ES-I3 (cell line): ENCODE data around the gene FASTK.
A peak's percentile ranks its signal among the peaks of the same experiment; 100 is the strongest.

ENCODE experiments used
- H3K36me3 ChIP-seq: 2 replicates; pipeline ENCODE4 v1.6.1; 2013; ENCODE audit warnings: mild to moderate bottlenecking, low read length, control low read depth, moderate library complexity; ENCODE audit not compliant: insufficient read depth
- H3K4me1 ChIP-seq: 2 replicates; pipeline ENCODE4 v1.6.1; 2013; ENCODE audit warnings: mild to moderate bottlenecking, control low read depth, low read length; ENCODE audit not compliant: insufficient read depth
- H3K9ac ChIP-seq: 2 replicates; pipeline ENCODE4 v1.6.1; 2013; ENCODE audit warnings: low read depth, mild to moderate bottlenecking, low read length, moderate library complexity
- H3K9me3 ChIP-seq: 2 replicates; pipeline ENCODE4 v1.6.1; 2013; ENCODE audit warnings: mild to moderate bottlenecking, low read length, moderate library complexity; ENCODE audit not compliant: control insufficient read depth, insufficient read depth

The FASTK gene

DNA sequence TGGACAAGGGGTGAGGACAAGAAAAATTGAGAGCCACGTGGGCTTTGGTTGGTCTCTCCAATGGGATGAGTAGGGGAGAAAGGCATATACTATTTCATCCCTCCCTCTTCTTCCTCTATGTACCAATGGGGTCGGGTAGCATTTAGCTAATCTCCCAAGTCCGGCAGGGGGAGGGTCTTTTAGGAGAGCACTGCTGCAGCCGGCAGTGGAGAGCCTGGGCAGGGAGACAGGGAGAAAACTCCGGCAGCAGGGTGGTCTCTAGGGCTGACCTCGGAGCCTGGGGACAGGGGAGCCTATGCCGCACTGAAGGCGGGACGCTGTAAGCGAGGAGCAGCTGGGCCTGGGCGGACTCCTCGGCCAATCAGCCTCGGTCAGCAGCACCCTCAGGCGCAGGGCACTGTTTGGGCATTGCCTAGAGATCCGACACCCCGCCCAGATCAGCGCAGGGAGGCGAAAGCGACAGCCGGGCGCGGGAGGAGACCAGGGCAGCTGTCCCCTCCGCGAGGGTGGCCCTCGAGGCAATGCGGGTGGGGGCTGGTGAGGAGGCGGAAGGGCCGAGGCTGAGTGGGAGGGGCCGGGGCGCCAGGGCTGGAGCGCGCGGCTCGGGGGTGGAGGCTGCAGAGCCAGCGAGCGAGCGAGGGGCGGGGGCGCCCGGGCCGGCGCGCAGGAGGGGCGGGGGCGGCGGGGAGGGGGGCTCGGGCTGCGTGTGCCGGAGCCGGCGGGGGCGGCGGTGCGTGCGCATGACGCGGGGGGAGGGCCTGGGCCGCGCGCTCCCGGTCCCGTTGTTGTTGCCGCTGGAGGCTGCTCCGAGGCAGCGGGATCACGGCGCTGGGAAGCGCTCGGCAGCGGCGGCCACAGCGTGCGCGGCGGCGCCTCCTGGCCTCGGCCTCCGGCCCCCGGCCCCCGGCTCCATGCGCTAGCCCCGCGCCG, 5.3 kb upstream of the FASTK start, which contains the start of gene AGAP3:
Gene AGAP3, plus strand, starts transcription at position 785 of the 930 bp plus-strand sequence. CDS start 267 bp downstream, outside the sequence.
- H3K4me1 ChIP-seq = peaks cover 25% of the 10 kb centered on the region
- H3K9me3 ChIP-seq = no peaks in the 10 kb centered on the region
- peak within 1 kb of the TSS; percentile 66 for H3K9ac ChIP-seq
- H3K36me3 ChIP-seq = no peaks in the 10 kb centered on the region

DNA sequence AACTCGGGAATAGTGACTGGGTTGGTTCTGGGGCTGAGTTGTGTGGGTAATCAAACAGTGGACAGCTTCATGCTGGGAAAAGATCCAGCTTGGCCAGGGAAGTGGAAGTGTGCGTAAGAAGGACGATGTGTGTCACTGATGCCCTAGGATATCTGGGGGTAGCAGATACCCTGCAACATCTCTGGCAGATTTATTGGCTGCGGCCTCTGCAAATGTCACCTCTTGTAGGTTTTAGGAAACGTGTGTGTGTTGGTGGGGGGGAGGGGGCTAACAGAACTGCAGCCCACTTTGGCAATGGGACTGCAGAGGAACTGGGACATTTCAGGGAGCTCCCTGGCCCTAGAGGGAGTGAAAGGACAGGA, 4.7 kb upstream of the FASTK start:
- Histone ChIP-seq H3K9me3 (no peaks in the 10 kb centered on the region), H3K36me3 (no peaks in the 10 kb centered on the region), H3K4me1 (peaks cover 25% of the 10 kb centered on the region), H3K9ac (no peak overlapping the region)

DNA sequence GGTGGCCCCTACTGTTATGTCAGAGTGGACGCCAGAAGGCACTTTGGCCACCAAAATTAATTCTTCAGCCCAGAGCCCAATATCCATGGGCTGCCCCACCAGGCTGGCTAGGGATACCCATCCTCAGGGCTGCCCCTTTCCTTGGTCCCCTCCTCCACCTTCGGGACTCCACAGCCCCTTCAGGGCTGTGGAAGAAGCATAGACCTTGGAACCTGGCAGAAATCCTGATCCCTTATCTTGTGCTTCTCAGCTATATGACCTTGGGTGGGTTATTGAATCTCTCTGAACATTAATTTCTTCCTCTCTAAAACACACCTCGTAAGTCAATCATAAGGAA, 3.2 kb upstream of the FASTK start:
- Histone ChIP-seq H3K4me1 (peaks cover 22% of the 10 kb centered on the region), H3K9me3 (no peaks in the 10 kb centered on the region), H3K9ac (peak overlapping the region; percentile 62; the same call in 1 of the 2 replicates), H3K36me3 (no peaks in the 10 kb centered on the region)

DNA sequence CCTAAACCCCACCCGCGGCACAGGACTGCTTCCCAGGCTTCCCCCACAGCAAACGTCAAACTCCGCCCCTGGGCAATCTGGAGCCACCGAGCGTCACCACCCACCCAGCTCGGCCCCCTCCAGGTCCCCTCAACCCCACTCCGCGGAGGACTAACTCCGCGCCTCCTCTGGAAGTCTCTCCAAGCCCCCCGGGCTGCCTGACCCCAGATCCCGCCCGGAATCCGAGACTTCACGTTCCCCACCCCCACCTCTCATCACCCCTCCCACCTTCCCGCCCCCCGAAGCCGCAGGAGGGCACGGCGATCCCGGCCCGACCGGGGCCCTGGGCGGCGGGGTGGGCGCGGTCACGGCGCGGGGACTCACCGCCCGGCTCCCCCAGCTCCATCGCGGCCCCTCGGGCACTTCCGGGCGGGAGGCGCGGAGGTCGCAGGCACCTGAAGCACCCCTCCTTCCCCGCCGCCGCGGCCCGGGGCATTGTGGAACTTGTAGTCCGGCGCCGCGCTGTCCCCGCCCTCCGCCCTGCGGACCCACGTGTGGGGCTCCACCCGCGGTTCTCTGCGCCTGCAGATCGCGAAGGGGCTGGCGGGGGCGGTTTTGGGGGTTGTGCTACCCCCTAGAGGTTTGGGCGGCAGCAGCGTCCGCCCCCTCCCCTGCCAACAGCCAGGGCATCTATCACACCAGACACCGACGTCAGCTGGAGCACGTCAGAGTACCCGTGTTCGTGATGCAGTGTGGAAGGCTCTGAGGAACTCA, 2.6 kb upstream of the FASTK start, which contains the start of gene TMUB1:
Gene TMUB1, minus strand, starts transcription at position 423 of the 753 bp plus-strand sequence. CDS start 930 bp downstream, outside the sequence.
- Histone ChIP-seq H3K9ac (peak within 1 kb of the TSS; percentile 62), H3K9me3 (no peaks in the 10 kb centered on the region), H3K36me3 (no peaks in the 10 kb centered on the region), H3K4me1 (peaks cover 22% of the 10 kb centered on the region)

- Histone ChIP-seq H3K4me1 (peaks cover 22% of the 10 kb centered on the region), H3K36me3 (no peaks in the 10 kb centered on the region), H3K9me3 (no peaks in the 10 kb centered on the region), H3K9ac (peak overlapping the region; percentile 62; the same call in 1 of the 2 replicates)
These were observed 1.8 kb upstream of the FASTK start for GRCh38 chr7:151082141-151083070.

DNA sequence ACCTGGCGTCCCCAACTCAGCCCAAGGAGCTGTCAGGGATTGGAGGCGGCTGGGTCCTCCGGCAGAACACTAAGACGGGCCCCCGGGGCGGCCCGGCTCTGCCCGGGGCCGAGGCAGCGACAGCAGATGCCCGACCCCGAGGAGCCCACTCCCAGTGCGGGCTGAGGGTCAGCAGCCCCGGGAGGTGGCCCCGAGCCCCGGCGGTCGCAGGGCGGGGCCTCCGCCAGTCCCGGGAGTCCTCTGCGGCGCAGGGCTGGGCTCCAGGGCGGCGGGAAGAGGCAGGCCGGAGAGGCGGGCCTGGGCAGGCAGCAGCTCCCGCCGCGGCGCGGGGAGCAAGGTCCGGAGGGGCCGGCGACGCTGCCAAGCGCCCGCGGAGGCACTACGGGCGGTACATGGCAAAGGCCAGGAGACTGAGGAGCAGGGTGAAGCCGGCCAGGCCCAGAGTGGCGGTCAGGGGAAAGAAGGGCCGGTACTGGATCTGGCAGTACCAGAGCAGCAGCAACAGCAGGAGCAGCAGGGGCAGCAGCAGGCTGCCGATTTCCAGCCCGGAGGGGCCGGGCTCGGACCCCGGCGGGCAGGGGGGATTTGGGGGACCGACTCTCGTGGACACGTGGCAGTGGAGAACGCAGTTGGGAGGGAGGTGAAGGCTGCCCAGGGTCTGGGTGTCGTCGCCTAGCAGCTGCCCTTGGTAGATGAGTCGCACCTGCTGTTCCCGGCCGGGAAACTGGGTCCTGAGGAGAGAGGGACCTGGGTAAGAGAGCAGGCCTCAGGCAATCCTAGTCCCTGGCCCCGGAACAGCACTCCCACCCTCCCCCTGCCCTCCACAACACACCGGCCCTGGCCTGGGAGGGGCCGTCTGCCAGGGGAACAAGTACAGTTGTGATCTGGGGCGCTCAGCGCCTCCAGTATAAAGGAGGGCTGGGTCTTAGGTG, 827 bp upstream of the FASTK start:
- Histone ChIP-seq H3K9ac (peak overlapping the region; percentile 96), H3K9me3 (no peaks in the 10 kb centered on the region), H3K4me1 (peaks cover 22% of the 10 kb centered on the region), H3K36me3 (no peaks in the 10 kb centered on the region)

GRCh38 chr7:151080067-151080521, 515 bp downstream of the FASTK start:
- Histone ChIP-seq H3K9ac (peak overlapping the region; percentile 96), H3K36me3 (no peaks in the 10 kb centered on the region; the same call in 1 of the 2 replicates), H3K4me1 (peaks cover 20% of the 10 kb centered on the region), H3K9me3 (no peaks in the 10 kb centered on the region)

GRCh38 chr7:151079199-151079910, 1.3 kb downstream of the FASTK start:
- no peaks in the 10 kb centered on the region for H3K9me3 ChIP-seq
- no peaks in the 10 kb centered on the region; the same call in 1 of the 2 replicates for H3K36me3 ChIP-seq
- peak overlapping the region; percentile 96; the same call in 1 of the 2 replicates for H3K9ac ChIP-seq
- peaks cover 19% of the 10 kb centered on the region; the same call in 1 of the 2 replicates for H3K4me1 ChIP-seq

DNA sequence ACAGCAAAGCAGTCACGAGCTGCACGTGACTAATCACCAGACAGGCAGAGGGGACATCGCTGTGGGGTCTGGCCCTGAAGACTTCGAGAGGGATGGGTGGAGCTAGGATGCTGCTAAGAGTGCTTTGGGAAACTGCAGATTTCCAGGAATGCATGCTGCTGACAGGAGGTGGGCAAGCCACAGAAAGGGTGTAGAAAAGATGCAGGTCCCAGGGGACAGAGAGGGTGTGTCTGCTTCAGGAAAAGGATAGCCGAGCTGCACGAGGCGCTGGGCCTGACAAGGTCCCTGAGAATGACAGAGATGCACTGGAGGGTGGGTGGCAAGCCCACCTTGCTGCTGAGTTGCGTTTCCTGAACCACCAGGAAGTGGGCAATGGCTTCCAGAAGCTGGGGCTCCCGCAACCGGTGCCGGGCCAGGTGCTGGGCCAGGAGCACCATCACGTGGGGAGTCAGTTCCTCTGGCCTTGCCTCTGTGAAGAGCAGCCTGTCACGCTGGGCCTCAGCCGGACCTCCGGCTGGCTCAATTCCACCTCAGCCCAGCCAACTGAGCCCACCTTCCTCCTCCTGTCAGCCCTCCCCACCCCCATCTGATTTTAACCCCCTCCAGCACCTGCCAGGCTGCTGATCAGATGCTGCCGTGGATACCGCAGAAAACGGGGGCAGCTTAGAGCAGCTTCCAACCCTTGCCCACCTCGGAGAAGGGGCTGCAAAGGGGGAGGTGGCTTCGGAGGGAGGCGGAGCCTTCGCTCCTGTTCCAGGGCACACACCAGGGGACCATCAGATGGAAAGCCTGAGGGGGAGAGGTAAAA, 2.2 kb downstream of the FASTK start:
- peaks cover 19% of the 10 kb centered on the region; the same call in 1 of the 2 replicates for H3K4me1 ChIP-seq
- no peaks in the 10 kb centered on the region for H3K9me3 ChIP-seq
- peak overlapping the region; percentile 2; the same call in 1 of the 2 replicates for H3K9ac ChIP-seq
- no peaks in the 10 kb centered on the region; the same call in 1 of the 2 replicates for H3K36me3 ChIP-seq

- Histone ChIP-seq H3K36me3 (no peaks in the 10 kb centered on the region; the same call in 1 of the 2 replicates), H3K9ac (no peak overlapping the region), H3K9me3 (no peaks in the 10 kb centered on the region), H3K4me1 (peaks cover 19% of the 10 kb centered on the region; the same call in 1 of the 2 replicates)
These were observed 2.8 kb downstream of the FASTK start for GRCh38 chr7:151077705-151078232.

DNA sequence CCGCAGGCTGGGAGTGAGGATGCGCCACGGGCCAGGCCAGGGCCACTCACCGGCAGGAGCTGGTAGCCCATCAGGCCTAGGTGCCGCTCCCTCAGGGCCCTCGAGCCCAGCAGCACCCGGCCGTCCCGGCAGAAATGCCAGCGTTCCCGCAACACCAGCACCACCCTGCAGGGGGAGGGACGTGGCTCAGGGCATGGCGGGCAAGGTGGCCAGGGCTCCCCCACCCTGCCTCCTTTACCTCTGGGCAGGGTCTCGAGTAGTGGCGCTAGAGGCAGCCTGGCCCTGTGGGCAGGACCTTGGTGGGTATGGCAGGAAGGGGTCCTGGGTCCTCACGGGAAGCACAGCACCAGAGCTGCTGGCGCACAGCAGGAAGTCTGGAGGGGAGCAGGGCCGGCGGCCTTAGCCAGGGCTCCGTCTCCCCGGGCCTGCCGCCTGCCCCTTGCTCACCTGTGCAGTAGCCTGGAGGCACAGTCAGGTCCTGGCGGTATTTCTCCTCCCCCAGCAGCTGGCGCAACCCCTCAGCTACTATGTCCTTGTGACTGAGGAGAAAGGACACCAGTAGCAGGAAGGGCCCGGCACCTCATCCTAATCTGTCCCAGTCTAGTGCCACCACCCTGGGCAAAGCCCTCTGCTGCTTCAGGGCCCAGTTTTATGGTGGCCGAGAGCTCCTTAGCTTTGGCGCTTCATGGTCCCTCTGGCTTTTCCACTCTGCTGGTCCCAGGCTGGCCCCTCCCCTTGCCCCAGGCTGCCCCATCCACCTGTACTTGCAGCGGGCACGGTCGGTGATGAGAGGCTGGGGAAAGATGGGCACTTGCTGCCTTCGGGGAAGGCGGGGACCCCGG, 3.5 kb downstream of the FASTK start:
- H3K9me3 ChIP-seq = no peaks in the 10 kb centered on the region
- no peaks in the 10 kb centered on the region; the same call in 1 of the 2 replicates for H3K36me3 ChIP-seq
- H3K4me1 ChIP-seq = peaks cover 19% of the 10 kb centered on the region; the same call in 1 of the 2 replicates
- H3K9ac ChIP-seq = no peak overlapping the region
